ENCODE measurements around the gene OSBPL6. TPM values are rescaled to one million over a fixed set of nuclear protein-coding genes. Genes with fewer than 3 reads are reported as not detected.

OSBPL6 gene
- total RNA-seq, 4 donors from 2014 or later = 19.1 to 31.4 (median 21.6) TPM

DNA sequence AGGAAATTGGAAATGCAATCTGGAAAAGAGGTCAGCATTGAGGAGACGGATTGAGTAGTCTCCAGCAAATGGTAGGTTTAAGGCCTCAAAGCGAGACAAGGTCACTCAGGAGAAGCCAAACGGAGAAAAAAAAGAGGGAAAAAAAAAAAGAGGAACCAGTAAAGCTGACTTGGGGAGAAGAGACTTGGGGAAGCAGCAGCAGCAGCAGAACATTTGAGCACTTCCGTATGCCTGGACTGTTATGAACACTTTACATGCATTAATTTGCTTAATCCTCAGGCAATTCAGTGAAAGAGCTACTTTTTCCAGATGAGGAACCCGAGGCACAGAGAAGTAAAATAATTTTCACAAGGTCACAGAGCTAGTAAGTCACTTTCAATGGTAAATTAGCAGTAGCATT is 81.3 kb downstream of the OSBPL6 start:
- 87 to 89% methylated on average over 5 of the region's 5 CpGs for WGBS, 2 donors
- DNase-seq (ENCODE audit: low spot score in 2 of 2) = no peak
- intact Hi-C loops (cut with DNase I; ENCODE audit: low total_unique reads) = loop anchor here (10.0 kb wide), 1 partner anchor 161 kb away; the partner anchor contains the start of gene RBM45
- no peak overlapping the region for H3K4me3 ChIP-seq (ENCODE audit: low read depth, poor library complexity, severe bottlenecking)
- TF ChIP-seq, protein P1, sequence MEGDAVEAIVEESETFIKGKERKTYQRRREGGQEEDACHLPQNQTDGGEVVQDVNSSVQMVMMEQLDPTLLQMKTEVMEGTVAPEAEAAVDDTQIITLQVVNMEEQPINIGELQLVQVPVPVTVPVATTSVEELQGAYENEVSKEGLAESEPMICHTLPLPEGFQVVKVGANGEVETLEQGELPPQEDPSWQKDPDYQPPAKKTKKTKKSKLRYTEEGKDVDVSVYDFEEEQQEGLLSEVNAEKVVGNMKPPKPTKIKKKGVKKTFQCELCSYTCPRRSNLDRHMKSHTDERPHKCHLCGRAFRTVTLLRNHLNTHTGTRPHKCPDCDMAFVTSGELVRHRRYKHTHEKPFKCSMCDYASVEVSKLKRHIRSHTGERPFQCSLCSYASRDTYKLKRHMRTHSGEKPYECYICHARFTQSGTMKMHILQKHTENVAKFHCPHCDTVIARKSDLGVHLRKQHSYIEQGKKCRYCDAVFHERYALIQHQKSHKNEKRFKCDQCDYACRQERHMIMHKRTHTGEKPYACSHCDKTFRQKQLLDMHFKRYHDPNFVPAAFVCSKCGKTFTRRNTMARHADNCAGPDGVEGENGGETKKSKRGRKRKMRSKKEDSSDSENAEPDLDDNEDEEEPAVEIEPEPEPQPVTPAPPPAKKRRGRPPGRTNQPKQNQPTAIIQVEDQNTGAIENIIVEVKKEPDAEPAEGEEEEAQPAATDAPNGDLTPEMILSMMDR (IDR thresholded peaks at IDR 0.05) = no peak
- TF ChIP-seq POLR2A (IDR thresholded peaks at IDR 0.05) = no peak

- 64 to 68% methylated on average over 6 of the region's 6 CpGs for WGBS, 2 donors
- intact Hi-C loops (cut with DNase I; ENCODE audit: low total_unique reads) = loop anchor here (10.0 kb wide), 1 partner anchor 163 kb away; the partner anchor contains the start of gene RBM45
- DNase-seq (ENCODE audit: low spot score in 2 of 2) = no peak
- H3K4me3 ChIP-seq (ENCODE audit: low read depth, poor library complexity, severe bottlenecking) = no peak overlapping the region
- TF ChIP-seq, protein P1 (IDR thresholded peaks at IDR 0.05) = no peak
- TF ChIP-seq POLR2A (IDR thresholded peaks at IDR 0.05) = no peak
Measured at GRCh38 chr2:178277741-178278197, 83.5 kb downstream of the OSBPL6 start.

- DNase-seq (ENCODE audit: low spot score in 2 of 2) = no peak
- H3K4me3 ChIP-seq (ENCODE audit: low read depth, poor library complexity, severe bottlenecking) = no peak overlapping the region
- WGBS, 2 donors = 21 to 25% methylated on average over 2 of the region's 2 CpGs
- TF ChIP-seq POLR2A (IDR thresholded peaks at IDR 0.05) = no peak
- TF ChIP-seq, protein P1 (IDR thresholded peaks at IDR 0.05) = no peak
- intact Hi-C loops (cut with DNase I; ENCODE audit: low total_unique reads) = loop anchor here (10.0 kb wide), 1 partner anchor 164 kb away; the partner anchor contains the start of gene RBM45
Measured at GRCh38 chr2:178279142-178279541, 84.8 kb downstream of the OSBPL6 start.

DNA sequence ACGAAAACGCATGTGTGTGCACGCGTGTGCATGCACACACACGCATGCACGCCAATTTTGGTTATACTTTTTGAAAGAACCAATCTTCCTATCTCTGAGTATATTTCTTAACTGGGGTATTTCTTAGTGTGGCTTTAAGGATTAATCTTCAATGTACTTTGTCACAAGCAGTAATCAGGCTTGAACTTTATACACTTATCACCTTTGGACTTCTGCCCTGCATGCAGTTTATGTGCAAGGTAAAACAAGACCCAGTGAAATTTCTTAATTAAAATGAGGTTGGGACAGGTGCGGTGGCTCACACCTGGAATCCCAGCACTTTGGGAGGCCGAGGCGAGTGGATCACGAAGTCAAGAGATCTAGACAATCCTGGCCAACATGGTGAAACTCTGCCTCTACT is 85.3 kb downstream of the OSBPL6 start:
- WGBS, 2 donors = 60 to 67% methylated on average over 10 of the region's 10 CpGs
- H3K4me3 ChIP-seq (ENCODE audit: low read depth, poor library complexity, severe bottlenecking) = no peak overlapping the region
- intact Hi-C loops (cut with DNase I; ENCODE audit: low total_unique reads) = loop anchor here (10.0 kb wide), 1 partner anchor 165 kb away; the partner anchor contains the start of gene RBM45
- no peak for TF ChIP-seq POLR2A (IDR thresholded peaks at IDR 0.05)
- TF ChIP-seq, protein P1 (IDR thresholded peaks at IDR 0.05) = no peak
- DNase-seq (ENCODE audit: low spot score in 2 of 2) = no peak

GRCh38 chr2:178280244-178280852 is 86.0 kb downstream of the OSBPL6 start:
- TF ChIP-seq, protein P1 (IDR thresholded peaks at IDR 0.05) = no peak
- TF ChIP-seq POLR2A (IDR thresholded peaks at IDR 0.05) = no peak
- 46 to 48% methylated on average over 4 of the region's 4 CpGs for WGBS, 2 donors
- H3K4me3 ChIP-seq (ENCODE audit: low read depth, poor library complexity, severe bottlenecking) = no peak overlapping the region
- peak in 1 of 2 donors; percentile 45 for DNase-seq (ENCODE audit: low spot score in 2 of 2)
- intact Hi-C loops (cut with DNase I; ENCODE audit: low total_unique reads) = no loop called here

Data from lower leg skin (tissue), 4 donors.